ENCODE data around the gene PIN4.
A peak's percentile ranks its signal among the peaks of the same experiment; 100 is the strongest.

Gene PIN4

DNA sequence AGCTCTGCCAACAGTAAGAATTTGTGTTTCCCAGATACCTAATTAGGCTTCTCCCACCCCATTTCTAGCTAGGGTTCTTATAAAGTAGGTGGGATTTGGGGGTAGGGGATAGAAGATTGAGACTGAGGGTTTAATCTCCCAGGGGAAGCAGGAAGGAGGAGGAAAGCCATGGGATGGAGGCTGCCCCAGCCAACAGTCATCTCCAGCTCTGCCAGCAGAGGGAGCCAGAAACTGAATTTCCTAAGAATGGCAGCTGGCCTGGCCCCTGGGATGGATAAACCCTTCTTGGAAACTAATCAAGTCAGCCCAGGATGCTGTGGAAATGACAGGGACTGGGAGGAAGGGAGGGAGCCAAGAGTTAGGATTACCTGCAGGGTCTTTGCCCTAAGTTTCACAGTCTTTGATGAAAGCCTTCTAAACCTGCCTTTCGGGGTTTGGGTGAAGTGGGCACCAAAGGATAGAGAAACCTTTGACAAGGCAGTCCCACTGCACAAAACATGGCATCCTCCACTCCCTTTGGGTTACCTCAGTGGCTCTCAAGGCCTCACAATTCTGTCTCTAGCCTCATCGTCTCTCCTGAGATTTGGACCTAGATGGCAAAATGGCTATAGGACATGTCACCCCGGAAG, 64.0 kb downstream of the PIN4 start:
- DNase-seq = peak; percentile 17 to 39 (median 29)
- Histone ChIP-seq H3K27me3 (replicated peaks in 2 of 5; ENCODE audit: control insufficient read depth in 4 of 5, insufficient read depth in 5 of 5, low read length in 4 of 5) (peaks cover 0 to 4% (median 0%) of the 10 kb centered on the region in 5 experiments), H3K9me3 (ENCODE audit: control extremely low read depth in 1 of 5, control insufficient read depth in 4 of 5, insufficient read depth in 2 of 5, low read depth in 1 of 5, low read length in 4 of 5) (no peaks in the 10 kb centered on the region), H3K4me3 (ENCODE audit: control insufficient read depth in 1 of 7, extremely low read depth in 1 of 7, insufficient read depth in 4 of 7, low read depth in 2 of 7, low read length in 6 of 7) (no peak overlapping the region), H3K36me3 (ENCODE audit: control insufficient read depth in 4 of 4, insufficient read depth in 4 of 4, low read length in 3 of 4) (no peaks in the 10 kb centered on the region), H3K27ac (ENCODE audit: insufficient read depth in 1 of 2, low read depth in 1 of 2, low read length in 2 of 2, poor library complexity in 1 of 2, severe bottlenecking in 2 of 2) (no peak overlapping the region), H3K4me1 (ENCODE audit: control extremely low read depth in 1 of 4, control insufficient read depth in 4 of 4, insufficient read depth in 4 of 4, low read length in 3 of 4) (peaks cover 0 to 5% (median 0%) of the 10 kb centered on the region in 4 experiments)
- ChIA-PET POLR2A (interaction anchor here (1.4 kb wide), 1 partner anchor 32 kb away, joined by 3 read pairs; the partner anchor contains the start of gene RPS4X), CTCF (interaction anchor here (0.8 to 3.5 kb wide), 7 partner anchors 10 to 298 kb away, joined by 3 to 24 read pairs (median 3); partner anchors contain the start of genes PIN4 and RPS4X)
- WGBS (ENCODE audit: insufficient coverage) = 100% methylated on average over 3 of the region's 3 CpGs

DNA sequence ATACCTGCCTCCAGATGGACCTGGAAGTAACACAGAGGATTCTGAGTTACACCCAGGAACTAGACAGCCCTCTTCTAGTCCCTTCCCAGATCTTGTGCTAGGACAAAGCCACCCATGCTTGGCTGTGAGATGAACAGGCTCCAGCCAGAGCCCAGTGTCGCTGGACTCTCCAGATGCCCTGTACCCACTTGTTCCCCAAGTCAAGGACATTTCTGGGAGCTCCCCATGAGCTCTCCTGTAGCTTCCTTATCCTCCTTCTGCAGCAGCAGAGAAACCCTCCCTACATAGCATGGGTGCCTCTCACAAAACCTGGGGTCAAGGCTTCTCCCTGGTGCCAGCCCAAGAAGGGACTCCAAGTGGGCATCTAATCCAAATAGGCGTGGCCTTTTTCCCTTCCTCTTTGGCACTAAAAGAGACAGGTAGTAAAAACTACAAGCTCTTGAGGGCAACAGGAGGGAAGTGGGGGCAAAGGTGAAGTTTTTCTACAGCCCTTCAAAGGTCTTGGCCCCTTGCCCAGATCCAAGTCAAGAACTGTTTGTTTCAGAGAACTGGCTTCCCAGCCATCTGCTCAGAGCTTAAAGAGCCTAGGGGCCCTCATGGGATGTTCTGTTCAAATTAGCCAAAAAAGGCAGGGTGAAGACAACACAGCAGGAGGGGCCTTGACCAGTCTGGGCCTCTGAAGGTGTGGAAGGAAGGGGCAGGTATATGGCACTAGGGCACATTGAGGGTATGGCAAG, 65.8 kb downstream of the PIN4 start:
- ChIA-PET POLR2A (no interaction called here), CTCF (interaction anchor here (1.6 to 3.5 kb wide), 2 partner anchors 12 to 291 kb away, joined by 4 to 24 read pairs; no protein-coding TSS in a partner anchor)
- DNase-seq = peak in 1 of 3 donors; percentile 22
- Histone ChIP-seq H3K36me3 (ENCODE audit: control insufficient read depth in 4 of 4, insufficient read depth in 4 of 4, low read length in 3 of 4) (no peaks in the 10 kb centered on the region), H3K9me3 (ENCODE audit: control extremely low read depth in 1 of 5, control insufficient read depth in 4 of 5, insufficient read depth in 2 of 5, low read depth in 1 of 5, low read length in 4 of 5) (no peaks in the 10 kb centered on the region), H3K4me1 (ENCODE audit: control extremely low read depth in 1 of 4, control insufficient read depth in 4 of 4, insufficient read depth in 4 of 4, low read length in 3 of 4) (peaks cover 0 to 5% (median 0%) of the 10 kb centered on the region in 4 experiments), H3K4me3 (ENCODE audit: control insufficient read depth in 1 of 7, extremely low read depth in 1 of 7, insufficient read depth in 4 of 7, low read depth in 2 of 7, low read length in 6 of 7) (no peak overlapping the region), H3K27me3 (replicated peaks in 2 of 5; ENCODE audit: control insufficient read depth in 4 of 5, insufficient read depth in 5 of 5, low read length in 4 of 5) (peaks cover 0 to 8% (median 0%) of the 10 kb centered on the region in 5 experiments), H3K27ac (ENCODE audit: insufficient read depth in 1 of 2, low read depth in 1 of 2, low read length in 2 of 2, poor library complexity in 1 of 2, severe bottlenecking in 2 of 2) (no peak overlapping the region)
- WGBS (ENCODE audit: insufficient coverage) = 100% methylated on average over 2 of the region's 2 CpGs

All from common myeloid progenitor, CD34-positive (primary cell).